ENCODE measurements around the gene TMEM201. TPM values are rescaled to one million over a fixed set of nuclear protein-coding genes. Genes with fewer than 3 reads are reported as not detected.

Gene TMEM201, protein sequence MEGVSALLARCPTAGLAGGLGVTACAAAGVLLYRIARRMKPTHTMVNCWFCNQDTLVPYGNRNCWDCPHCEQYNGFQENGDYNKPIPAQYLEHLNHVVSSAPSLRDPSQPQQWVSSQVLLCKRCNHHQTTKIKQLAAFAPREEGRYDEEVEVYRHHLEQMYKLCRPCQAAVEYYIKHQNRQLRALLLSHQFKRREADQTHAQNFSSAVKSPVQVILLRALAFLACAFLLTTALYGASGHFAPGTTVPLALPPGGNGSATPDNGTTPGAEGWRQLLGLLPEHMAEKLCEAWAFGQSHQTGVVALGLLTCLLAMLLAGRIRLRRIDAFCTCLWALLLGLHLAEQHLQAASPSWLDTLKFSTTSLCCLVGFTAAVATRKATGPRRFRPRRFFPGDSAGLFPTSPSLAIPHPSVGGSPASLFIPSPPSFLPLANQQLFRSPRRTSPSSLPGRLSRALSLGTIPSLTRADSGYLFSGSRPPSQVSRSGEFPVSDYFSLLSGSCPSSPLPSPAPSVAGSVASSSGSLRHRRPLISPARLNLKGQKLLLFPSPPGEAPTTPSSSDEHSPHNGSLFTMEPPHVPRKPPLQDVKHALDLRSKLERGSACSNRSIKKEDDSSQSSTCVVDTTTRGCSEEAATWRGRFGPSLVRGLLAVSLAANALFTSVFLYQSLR
- polyA plus RNA-seq (2011; rRNA removed): 1.6 and 2.0 TPM in 2 replicates
- polyA minus RNA-seq (2011; rRNA and poly(A)+ RNA removed): 2.3 and 2.9 TPM in 2 replicates

GRCh38 chr1:9588551-9589143, at the start of gene TMEM201:
TMEM201 (plus strand) TSS chr1:9588911; CDS start chr1:9588931, 20 bp downstream.
- Histone ChIP-seq H3K4me3 (ENCODE audit: low read depth, low read length) (peak within 1 kb of the TSS; percentile 69), H3K27ac (ENCODE audit: low read depth, low read length) (peak within 1 kb of the TSS; percentile 39), H3K27me3 (ENCODE audit: control insufficient read depth, insufficient read depth, low read length) (no peaks in the 10 kb centered on the region), H3K9me3 (ENCODE audit: control insufficient read depth, insufficient read depth, low read length) (no peaks in the 10 kb centered on the region)
- TF ChIP-seq, protein P1, sequence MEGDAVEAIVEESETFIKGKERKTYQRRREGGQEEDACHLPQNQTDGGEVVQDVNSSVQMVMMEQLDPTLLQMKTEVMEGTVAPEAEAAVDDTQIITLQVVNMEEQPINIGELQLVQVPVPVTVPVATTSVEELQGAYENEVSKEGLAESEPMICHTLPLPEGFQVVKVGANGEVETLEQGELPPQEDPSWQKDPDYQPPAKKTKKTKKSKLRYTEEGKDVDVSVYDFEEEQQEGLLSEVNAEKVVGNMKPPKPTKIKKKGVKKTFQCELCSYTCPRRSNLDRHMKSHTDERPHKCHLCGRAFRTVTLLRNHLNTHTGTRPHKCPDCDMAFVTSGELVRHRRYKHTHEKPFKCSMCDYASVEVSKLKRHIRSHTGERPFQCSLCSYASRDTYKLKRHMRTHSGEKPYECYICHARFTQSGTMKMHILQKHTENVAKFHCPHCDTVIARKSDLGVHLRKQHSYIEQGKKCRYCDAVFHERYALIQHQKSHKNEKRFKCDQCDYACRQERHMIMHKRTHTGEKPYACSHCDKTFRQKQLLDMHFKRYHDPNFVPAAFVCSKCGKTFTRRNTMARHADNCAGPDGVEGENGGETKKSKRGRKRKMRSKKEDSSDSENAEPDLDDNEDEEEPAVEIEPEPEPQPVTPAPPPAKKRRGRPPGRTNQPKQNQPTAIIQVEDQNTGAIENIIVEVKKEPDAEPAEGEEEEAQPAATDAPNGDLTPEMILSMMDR (IDR thresholded peaks at IDR 0.05; ENCODE audit: low read depth, low read length): peak; percentile 52
- ChIA-PET POLR2A (interaction anchor here (0.6 kb wide), 1 partner anchor 527 kb away, joined by 3 read pairs; no protein-coding TSS in a partner anchor), CTCF (interaction anchor here (0.6 to 1.1 kb wide), 8 partner anchors 15 to 304 kb away, joined by 3 to 10 read pairs (median 6); no protein-coding TSS in a partner anchor)
- DNase-seq (ENCODE audit: low read depth, low spot score): peak; percentile 55

GRCh38 chr1:9539165-9539828, 49.4 kb upstream of the TMEM201 start, which contains the start of gene SLC25A33:
SLC25A33 (plus strand) TSS chr1:9539465; CDS start chr1:9539692, 227 bp downstream.
- Histone ChIP-seq H3K27ac (ENCODE audit: low read depth, low read length) (peak within 1 kb of the TSS; percentile 61), H3K27me3 (ENCODE audit: control insufficient read depth, insufficient read depth, low read length) (no peaks in the 10 kb centered on the region), H3K9me3 (ENCODE audit: control insufficient read depth, insufficient read depth, low read length) (no peaks in the 10 kb centered on the region; the same call in 1 of the 2 replicates), H3K4me3 (ENCODE audit: low read depth, low read length) (peak within 1 kb of the TSS; percentile 82)
- ChIA-PET POLR2A (interaction anchor here (0.6 to 1.5 kb wide), 4 partner anchors 12 to 250 kb away, joined by 4 to 8 read pairs (median 6); no protein-coding TSS in a partner anchor), CTCF (no interaction called here)
- TF ChIP-seq, protein P1 (IDR thresholded peaks at IDR 0.05; ENCODE audit: low read depth, low read length): no peak
- DNase-seq (ENCODE audit: low read depth, low spot score): peak; percentile 95

DNA sequence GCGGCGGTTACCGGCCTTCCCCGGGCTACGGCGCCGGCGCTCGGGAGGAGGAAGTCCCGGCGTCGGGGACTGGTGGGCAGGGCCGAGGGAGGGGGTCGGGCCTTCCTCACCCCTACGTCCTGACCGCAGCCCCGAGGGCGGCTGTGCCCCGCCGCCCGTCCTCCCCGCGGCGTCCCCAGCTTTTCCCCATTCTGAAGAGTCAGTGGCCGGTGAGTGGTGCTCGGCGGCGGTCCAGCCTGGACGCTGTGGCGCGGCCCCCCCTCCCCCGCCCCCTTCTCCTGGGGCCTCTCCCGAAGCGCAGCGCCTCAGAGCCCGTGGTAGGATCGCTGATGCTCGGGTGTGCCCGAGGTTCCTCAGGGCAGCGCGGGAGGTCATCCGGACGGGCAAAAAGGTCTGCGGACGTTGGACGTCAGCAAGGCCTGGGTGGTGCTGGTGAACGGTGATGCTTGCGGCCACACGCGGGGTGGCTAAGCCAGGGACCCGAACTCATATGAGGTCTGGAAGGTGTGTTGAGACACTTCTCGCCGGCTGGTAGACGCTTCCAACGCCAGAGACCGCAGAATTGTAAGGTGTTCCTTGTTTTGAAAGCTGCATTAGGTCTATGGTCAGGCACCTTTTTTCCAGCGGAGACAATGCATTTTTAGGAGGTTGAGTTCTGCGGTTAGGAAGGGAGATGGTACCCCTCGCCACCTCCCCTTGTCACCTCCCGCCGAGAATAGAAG, 48.7 kb upstream of the TMEM201 start:
- no peaks in the 10 kb centered on the region; the same call in 1 of the 2 replicates for H3K9me3 ChIP-seq (ENCODE audit: control insufficient read depth, insufficient read depth, low read length)
- TF ChIP-seq, protein P1 (IDR thresholded peaks at IDR 0.05; ENCODE audit: low read depth, low read length): no peak
- H3K27ac ChIP-seq (ENCODE audit: low read depth, low read length): peak overlapping the region; percentile 61
- peak overlapping the region; percentile 82 for H3K4me3 ChIP-seq (ENCODE audit: low read depth, low read length)
- CTCF ChIA-PET: interaction anchor here (0.6 kb wide), 1 partner anchor 398 kb away, joined by 3 read pairs; no protein-coding TSS in a partner anchor
- POLR2A ChIA-PET: interaction anchor here (1.1 to 1.5 kb wide), 3 partner anchors 11 to 251 kb away, joined by 5 to 8 read pairs (median 6); no protein-coding TSS in a partner anchor
- no peaks in the 10 kb centered on the region for H3K27me3 ChIP-seq (ENCODE audit: control insufficient read depth, insufficient read depth, low read length)
- DNase-seq (ENCODE audit: low read depth, low spot score): no peak

DNA sequence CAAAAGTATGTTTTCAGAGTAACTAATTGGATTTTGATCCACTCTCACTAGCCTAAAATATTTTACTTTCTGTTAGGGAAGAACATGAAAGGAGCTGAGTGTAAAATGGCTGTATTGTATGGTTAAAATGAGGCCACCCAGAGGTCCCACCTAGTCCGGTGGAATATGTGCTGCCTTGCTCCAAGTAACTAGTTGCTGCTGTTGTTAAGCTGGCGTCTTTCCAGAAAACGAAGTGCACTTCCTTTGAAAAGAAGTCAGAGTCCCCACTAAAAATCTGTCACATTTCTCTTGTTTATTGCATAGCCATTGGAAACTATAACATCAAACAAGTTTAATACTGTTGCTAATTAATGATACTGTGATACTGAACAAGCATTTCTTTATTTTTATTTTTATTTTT, 46.3 kb upstream of the TMEM201 start:
- H3K27ac ChIP-seq (ENCODE audit: low read depth, low read length): no peak overlapping the region
- no peak overlapping the region for H3K4me3 ChIP-seq (ENCODE audit: low read depth, low read length)
- ChIA-PET POLR2A (no interaction called here), CTCF (interaction anchor here (0.7 to 0.9 kb wide), 2 partner anchors 84 to 88 kb away, joined by 3 read pairs; no protein-coding TSS in a partner anchor)
- no peaks in the 10 kb centered on the region; the same call in 1 of the 2 replicates for H3K9me3 ChIP-seq (ENCODE audit: control insufficient read depth, insufficient read depth, low read length)
- TF ChIP-seq, protein P1 (IDR thresholded peaks at IDR 0.05; ENCODE audit: low read depth, low read length): no peak
- no peak for DNase-seq (ENCODE audit: low read depth, low spot score)
- no peaks in the 10 kb centered on the region for H3K27me3 ChIP-seq (ENCODE audit: control insufficient read depth, insufficient read depth, low read length)

All from AG04450 (cell line).